Muscle of leg (tissue), 11 donors: ENCODE measurements around the gene SERPINF2. TPM values are rescaled to one million over a fixed set of nuclear protein-coding genes. Genes with fewer than 3 reads are reported as not detected.
A peak's percentile ranks its signal among the peaks of the same experiment; 100 is the strongest.

Experiments
- DNase-seq: peaks from one replicate; pipeline ENCODE4 v3.0.0; 2013
- H3K27ac ChIP-seq: one replicate; pipeline ENCODE4 v1.5.1; 2013; ENCODE audit warnings: mild to moderate bottlenecking, low read length, control low read depth
- H3K27me3 ChIP-seq: one replicate; pipeline ENCODE4 v1.6.1; 2013; ENCODE audit warnings: low read length; ENCODE audit not compliant: control insufficient read depth, insufficient read depth
- H3K36me3 ChIP-seq: one replicate; pipeline ENCODE4 v1.6.1; 2013; ENCODE audit warnings: low read length; ENCODE audit not compliant: control insufficient read depth, insufficient read depth
- H3K4me1 ChIP-seq: one replicate; pipeline ENCODE4 v1.6.1; 2013; ENCODE audit warnings: low read length; ENCODE audit not compliant: control insufficient read depth, insufficient read depth
- H3K4me3 ChIP-seq: one replicate; pipeline ENCODE4 v1.5.1; 2013; ENCODE audit warnings: low read length, control low read depth
- H3K9me3 ChIP-seq: replicated peaks from 2 replicates; pipeline ENCODE4 v1.6.1; 2013; ENCODE audit warnings: low read depth, low read length; ENCODE audit not compliant: control insufficient read depth
- WGBS: methylation state at CpG from one replicate; pipeline ENCODE4 v1.1.5; 2013; ENCODE audit warnings: missing lambda C conversion rate; ENCODE audit not compliant: insufficient coverage; 5-methylcytosine and 5-hydroxymethylcytosine counted together
- polyA plus RNA-seq, 8 donors: library from polyadenylated mRNA; unstranded; fragments of 120-200 nt; gene quantifications; one replicate each; pipeline versions ENCODE4 v1.2.1 to v1.2.3, GENCODE V29; 2013; ENCODE audit warnings: inconsistent platforms in 1 of 8, low replicate concordance in 1 of 8; ENCODE audit not compliant: insufficient read length in 8 of 8, insufficient read depth in 1 of 8
- total RNA-seq: library from RNA; stranded (reverse); fragments of 120-200 nt; gene quantifications from one replicate; pipeline ENCODE4 v1.2.4, GENCODE V29; 2013

SERPINF2 gene
- total and polyA plus RNA-seq, 9 donors: 0.41 to 4.0 (median 0.88) TPM

GRCh38 chr17:1709971-1710806 lies 32.5 kb upstream of the SERPINF2 start, which contains the start of gene TLCD2:
TSS of gene TLCD2 (minus strand) at chr17:1710377. CDS start at chr17:1710242, 135 bp downstream.
- Histone ChIP-seq H3K27ac (peak within 1 kb of the TSS; percentile 45), H3K4me1 (peaks cover 46% of the 10 kb centered on the region), H3K4me3 (peak within 1 kb of the TSS; percentile 50), H3K9me3 (no peaks in the 10 kb centered on the region), H3K27me3 (no peaks in the 10 kb centered on the region), H3K36me3 (peaks cover 35% of the 10 kb centered on the region)
- DNase-seq: peak; percentile 81
- under 1% methylated on average over 83 of the region's 83 CpGs for WGBS

- Histone ChIP-seq H3K4me3 (peak overlapping the region; percentile 50), H3K36me3 (peaks cover 35% of the 10 kb centered on the region), H3K27ac (peak overlapping the region; percentile 45), H3K9me3 (no peaks in the 10 kb centered on the region), H3K27me3 (no peaks in the 10 kb centered on the region), H3K4me1 (peaks cover 48% of the 10 kb centered on the region)
- WGBS: 29% methylated on average over 5 of the region's 14 CpGs
- no peak for DNase-seq
Observed at GRCh38 chr17:1710807-1711553, 31.7 kb upstream of the SERPINF2 start.

GRCh38 chr17:1711804-1712203 lies 30.9 kb upstream of the SERPINF2 start:
- no peaks in the 10 kb centered on the region for H3K27me3 ChIP-seq

GRCh38 chr17:1712271-1712670 lies 30.4 kb upstream of the SERPINF2 start:
- Histone ChIP-seq H3K4me3 (no peak overlapping the region), H3K4me1 (peaks cover 55% of the 10 kb centered on the region), H3K27me3 (no peaks in the 10 kb centered on the region), H3K27ac (no peak overlapping the region), H3K36me3 (peaks cover 35% of the 10 kb centered on the region), H3K9me3 (no peaks in the 10 kb centered on the region)
- 100% methylated on average over 1 of the region's 8 CpGs for WGBS
- no peak for DNase-seq

More at GRCh38 chr17:1711804-1712203, 30.9 kb upstream of the SERPINF2 start:
- Histone ChIP-seq H3K9me3 (no peaks in the 10 kb centered on the region), H3K36me3 (peaks cover 35% of the 10 kb centered on the region), H3K4me3 (no peak overlapping the region), H3K4me1 (peaks cover 50% of the 10 kb centered on the region), H3K27ac (no peak overlapping the region)
- no peak for DNase-seq
- no CpG with 5 or more reads among the region's 4 CpGs for WGBS

GRCh38 chr17:1713160-1713877 lies 29.4 kb upstream of the SERPINF2 start:
- DNase-seq: no peak
- Histone ChIP-seq H3K4me1 (peaks cover 65% of the 10 kb centered on the region), H3K4me3 (no peak overlapping the region), H3K36me3 (peaks cover 32% of the 10 kb centered on the region), H3K27me3 (no peaks in the 10 kb centered on the region), H3K9me3 (no peaks in the 10 kb centered on the region), H3K27ac (peak overlapping the region; percentile 98)
- WGBS: 42% methylated on average over 4 of the region's 10 CpGs

GRCh38 chr17:1713878-1714426 lies 28.7 kb upstream of the SERPINF2 start:
- Histone ChIP-seq H3K9me3 (no peaks in the 10 kb centered on the region), H3K36me3 (peaks cover 32% of the 10 kb centered on the region), H3K27me3 (no peaks in the 10 kb centered on the region), H3K4me3 (peak overlapping the region; percentile 89), H3K4me1 (peaks cover 67% of the 10 kb centered on the region), H3K27ac (peak overlapping the region; percentile 98)
- WGBS: 4% methylated on average over 9 of the region's 11 CpGs
- DNase-seq: peak; percentile 60

DNA sequence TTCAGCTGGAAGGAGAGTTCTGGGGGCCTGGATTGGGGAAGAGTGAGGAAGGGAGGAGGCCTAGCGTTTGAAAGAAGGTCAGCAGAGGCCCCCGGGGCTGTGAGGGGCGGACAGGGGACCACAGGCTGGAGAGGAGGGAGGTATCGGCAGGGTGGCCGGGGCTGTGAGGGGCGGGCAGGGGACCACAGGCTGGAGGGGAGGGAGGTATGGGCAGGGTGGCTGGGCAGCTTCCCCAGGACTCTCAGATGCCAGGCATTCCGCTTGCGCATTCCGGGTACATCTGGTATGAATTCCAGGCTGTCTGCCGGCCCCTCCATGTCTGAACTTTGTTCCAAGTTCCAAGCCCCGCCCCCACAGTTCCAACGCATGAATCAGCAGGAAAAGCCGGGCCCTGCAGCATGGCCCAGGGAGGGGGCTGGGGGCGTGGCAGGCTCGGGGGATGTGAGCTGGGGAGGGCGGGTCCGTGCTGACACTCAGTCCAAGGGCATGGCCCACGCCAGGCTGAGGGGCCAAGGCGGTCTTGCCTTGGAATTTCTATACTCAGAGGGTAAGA lies 28.2 kb upstream of the SERPINF2 start:
- Histone ChIP-seq H3K27ac (peak overlapping the region; percentile 98), H3K4me1 (peaks cover 62% of the 10 kb centered on the region)

GRCh38 chr17:1714980-1715802 lies 27.5 kb upstream of the SERPINF2 start:
- Histone ChIP-seq H3K27ac (peak overlapping the region; percentile 98), H3K4me3 (peak overlapping the region; percentile 89), H3K27me3 (no peaks in the 10 kb centered on the region), H3K36me3 (peaks cover 32% of the 10 kb centered on the region), H3K9me3 (no peaks in the 10 kb centered on the region), H3K4me1 (peaks cover 66% of the 10 kb centered on the region)
- DNase-seq: peak; percentile 97
- WGBS: 0% methylated on average over 19 of the region's 32 CpGs

More for the DNA sequence above, 28.2 kb upstream of the SERPINF2 start:
- Histone ChIP-seq H3K4me3 (peak overlapping the region; percentile 89), H3K36me3 (peaks cover 32% of the 10 kb centered on the region), H3K27me3 (no peaks in the 10 kb centered on the region), H3K9me3 (no peaks in the 10 kb centered on the region)
- 0% methylated on average over 15 of the region's 19 CpGs for WGBS
- DNase-seq: peak; percentile 99

DNA sequence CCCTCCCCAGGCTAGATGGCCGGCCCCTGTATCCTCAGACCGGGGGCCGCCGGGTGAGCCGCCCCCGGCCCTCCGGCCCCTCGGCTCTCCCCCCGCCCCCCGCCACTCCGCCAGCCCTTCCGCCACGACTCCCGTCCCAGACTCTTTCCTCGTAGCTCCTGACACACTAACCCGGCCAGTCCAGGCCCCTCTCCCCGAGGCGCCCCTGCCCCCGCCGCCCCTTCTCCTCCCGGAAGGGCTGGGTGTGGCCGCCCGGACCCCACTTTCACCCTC lies 26.9 kb upstream of the SERPINF2 start:
- Histone ChIP-seq H3K27me3 (no peaks in the 10 kb centered on the region), H3K36me3 (peaks cover 32% of the 10 kb centered on the region), H3K4me1 (peaks cover 65% of the 10 kb centered on the region), H3K9me3 (no peaks in the 10 kb centered on the region), H3K4me3 (peak overlapping the region; percentile 89), H3K27ac (peak overlapping the region; percentile 98)
- whole genome bisulfite sequencing: 0% methylated on average over 9 of the region's 23 CpGs
- DNase-seq: no peak
